RWPE2 (cell line): ENCODE results near the gene C13orf42.

Experiments used
- ATAC-seq: fragments of 200-7000 bp; cut with Tn5 transposase; 3 replicates; pipeline ENCODE4 v1.9.1; 2021; ENCODE audit warnings: low read depth
- DNase-seq: peaks from one replicate; pipeline ENCODE4 v3.0.0-alpha.2; 2020; ENCODE audit warnings: low spot score
- H3K27ac ChIP-seq: fragments of 450-650 bp; 2 replicates; pipeline ENCODE4 v1.5.1; 2017; ENCODE audit warnings: mild to moderate bottlenecking; ENCODE audit not compliant: poor library complexity, severe bottlenecking
- H3K27me3 ChIP-seq: fragments of 250-450 bp; sonication (Bioruptor Pico); 2 replicates; pipeline ENCODE4 v1.5.1; 2021; ENCODE audit warnings: mild to moderate bottlenecking, moderate library complexity; ENCODE audit not compliant: insufficient read depth, poor library complexity, severe bottlenecking
- H3K36me3 ChIP-seq: fragments of 250-450 bp; sonication (Bioruptor Pico); 2 replicates; pipeline ENCODE4 v1.5.1; 2020; ENCODE audit warnings: low read depth, mild to moderate bottlenecking, moderate library complexity
- H3K4me1 ChIP-seq: fragments of 250-450 bp; sonication (Bioruptor Pico); 2 replicates; pipeline ENCODE4 v1.5.1; 2021; ENCODE audit warnings: mild to moderate bottlenecking, moderate library complexity; ENCODE audit not compliant: insufficient read depth, poor library complexity, severe bottlenecking
- H3K4me3 ChIP-seq: fragments of 250-450 bp; sonication (Bioruptor Pico); 2 replicates; pipeline ENCODE4 v1.5.1; 2021; ENCODE audit warnings: mild to moderate bottlenecking, moderate library complexity; ENCODE audit not compliant: severe bottlenecking
- H3K9me3 ChIP-seq: fragments of 250-450 bp; sonication (Bioruptor Pico); 2 replicates; pipeline ENCODE4 v1.5.1; 2021; ENCODE audit warnings: mild to moderate bottlenecking, moderate library complexity; ENCODE audit not compliant: severe bottlenecking
- CTCF ChIP-seq: fragments of 450-650 bp; IDR thresholded peaks from one replicate; pipeline ENCODE4 v1.5.1; 2017; ENCODE audit warnings: mild to moderate bottlenecking, moderate library complexity; ENCODE audit not compliant: poor library complexity, severe bottlenecking

C13orf42 gene

GRCh38 chr13:51111174-51111573 is at the start of gene C13orf42:
TSS of gene C13orf42 (minus strand) at chr13:51111274. CDS start at chr13:51111209, 65 bp downstream.
- H3K27ac ChIP-seq: no peak within 1 kb of the TSS
- H3K36me3 ChIP-seq: no peaks in the 10 kb centered on the region
- no peaks in the 10 kb centered on the region for H3K27me3 ChIP-seq
- ATAC-seq (no peak), DNase-seq (no peak)
- no peaks in the 10 kb centered on the region for H3K4me1 ChIP-seq
- no peak for TF ChIP-seq CTCF
- no peaks in the 10 kb centered on the region for H3K9me3 ChIP-seq
- H3K4me3 ChIP-seq: no peak within 1 kb of the TSS

- ATAC-seq (no peak), DNase-seq (no peak)
- H3K27me3 ChIP-seq: no peaks in the 10 kb centered on the region
- H3K36me3 ChIP-seq: no peaks in the 10 kb centered on the region
- no peaks in the 10 kb centered on the region for H3K4me1 ChIP-seq
- no peak for TF ChIP-seq CTCF
- no peak overlapping the region for H3K27ac ChIP-seq
- no peak overlapping the region for H3K4me3 ChIP-seq
- no peaks in the 10 kb centered on the region for H3K9me3 ChIP-seq
Observed at GRCh38 chr13:51158880-51159518, 47.9 kb upstream of the C13orf42 start.

GRCh38 chr13:51158365-51158764 is 47.3 kb upstream of the C13orf42 start:
- no peak for ATAC-seq

GRCh38 chr13:51156648-51157047 is 45.6 kb upstream of the C13orf42 start:
- H3K27me3 ChIP-seq: no peaks in the 10 kb centered on the region
- no peak overlapping the region for H3K27ac ChIP-seq
- no peaks in the 10 kb centered on the region for H3K4me1 ChIP-seq
- no peak overlapping the region for H3K4me3 ChIP-seq
- ATAC-seq: no peak
- H3K36me3 ChIP-seq: no peaks in the 10 kb centered on the region
- no peak for TF ChIP-seq CTCF
- no peaks in the 10 kb centered on the region for H3K9me3 ChIP-seq
- no peak for DNase-seq

More at GRCh38 chr13:51158365-51158764, 47.3 kb upstream of the C13orf42 start:
- Histone ChIP-seq H3K36me3 (no peaks in the 10 kb centered on the region), H3K4me3 (no peak overlapping the region), H3K27me3 (no peaks in the 10 kb centered on the region), H3K27ac (no peak overlapping the region), H3K9me3 (no peaks in the 10 kb centered on the region), H3K4me1 (no peaks in the 10 kb centered on the region)
- no peak for TF ChIP-seq CTCF
- no peak for DNase-seq

- Histone ChIP-seq H3K4me1 (no peaks in the 10 kb centered on the region), H3K27me3 (no peaks in the 10 kb centered on the region), H3K9me3 (no peaks in the 10 kb centered on the region), H3K27ac (no peak overlapping the region), H3K36me3 (no peaks in the 10 kb centered on the region), H3K4me3 (no peak overlapping the region)
- TF ChIP-seq CTCF: no peak
- DNase-seq (no peak), ATAC-seq (no peak)
Observed at GRCh38 chr13:51155776-51156515, 44.9 kb upstream of the C13orf42 start.
